ENCODE results near the gene RUNX2.

- TF ChIP-seq CTCF (IDR thresholded peaks at IDR 0.05 in 8 of 11, conservative IDR thresholded peaks at IDR 0.05 in 3 of 11), result no peak
- TF ChIP-seq POLR2AphosphoS5 (IDR thresholded peaks at IDR 0.05), result no peak
- no peak for TF ChIP-seq POLR2A (IDR thresholded peaks at IDR 0.05)
Observed at GRCh38 chr6:45625191-45625664, 297.1 kb downstream of the RUNX2 start.

Data from spleen (tissue), 7 donors.